GM12892 (cell line): ENCODE measurements around the gene VWA5A.

Experiments used
- DNase-seq: peaks from one replicate; pipeline ENCODE4 v3.0.0; 2011; ENCODE audit not compliant: insufficient read length
- FAIRE-seq: peaks from 2 replicates; lab custom pipeline; 2011; peaks lifted over from hg19 to GRCh38; lab: Jason Lieb, UNC
- POLR2A ChIP-seq: IDR thresholded peaks from 2 replicates; pipeline ENCODE4 v1.6.1; 2011; ENCODE audit warnings: low read depth, low read length, control low read depth
- POLR2AphosphoS5 ChIP-seq: IDR thresholded peaks from 2 replicates; pipeline ENCODE4 v1.6.1; 2011; ENCODE audit warnings: low read depth, low read length, control low read depth
- TAF1 ChIP-seq: IDR thresholded peaks from 2 replicates; pipeline ENCODE4 v1.6.1; 2011; ENCODE audit warnings: low read depth, mild to moderate bottlenecking, control low read depth, low read length, borderline replicate concordance

The VWA5A gene

GRCh38 chr11:124174001-124174583 is 58.8 kb downstream of the VWA5A start:
- DNase-seq = no peak
- TF ChIP-seq TAF1 (no peak), POLR2A (no peak), POLR2AphosphoS5 (no peak)
- FAIRE-seq = peak; percentile 33

- TF ChIP-seq POLR2AphosphoS5 (no peak), POLR2A (no peak), TAF1 (no peak)
- DNase-seq = no peak
- FAIRE-seq = no peak
These were observed 61.9 kb downstream of the VWA5A start for GRCh38 chr11:124176925-124177715.

GRCh38 chr11:124179310-124179709 is 64.1 kb downstream of the VWA5A start:
- FAIRE-seq = no peak
- DNase-seq = no peak

GRCh38 chr11:124183068-124183467 is 67.8 kb downstream of the VWA5A start, which contains the start of gene OR10D3:
Gene OR10D3 (plus strand): TSS chr11:124183345. CDS start chr11:124185270, 1,925 bp downstream.
- FAIRE-seq (no peak), DNase-seq (no peak)
- TF ChIP-seq TAF1 (no peak), POLR2AphosphoS5 (no peak), POLR2A (no peak)

More at GRCh38 chr11:124179310-124179709, 64.1 kb downstream of the VWA5A start:
- TF ChIP-seq POLR2AphosphoS5 (no peak), TAF1 (no peak), POLR2A (no peak)

GRCh38 chr11:124190298-124191139 is 75.3 kb downstream of the VWA5A start:
- FAIRE-seq (no peak), DNase-seq (no peak)
- TF ChIP-seq POLR2A (no peak), TAF1 (no peak), POLR2AphosphoS5 (no peak)

GRCh38 chr11:124193221-124194010 is 78.2 kb downstream of the VWA5A start:
- no peak for FAIRE-seq
- TF ChIP-seq POLR2AphosphoS5 (no peak), POLR2A (no peak), TAF1 (no peak)
- no peak for DNase-seq

GRCh38 chr11:124194293-124195188 is 79.3 kb downstream of the VWA5A start:
- FAIRE-seq = no peak

GRCh38 chr11:124195189-124195734 is 80.0 kb downstream of the VWA5A start:
- DNase-seq (no peak), FAIRE-seq (peak; percentile 94)
- TF ChIP-seq POLR2A (no peak), POLR2AphosphoS5 (no peak), TAF1 (no peak)

More at GRCh38 chr11:124194293-124195188, 79.3 kb downstream of the VWA5A start:
- DNase-seq = no peak
- TF ChIP-seq POLR2A = no peak
